HEK293 (cell line): ENCODE measurements around the gene ITGB2.

Experiments
- MYNN ChIP-seq: fragments of 450-650 bp; formaldehyde crosslinking; IDR thresholded peaks from 2 replicates; pipeline ENCODE4 v1.5.1; 2016; ENCODE audit warnings: missing biosample characterization, missing genetic modification characterization, borderline replicate concordance
- REPIN1 ChIP-seq: fragments of 450-650 bp; formaldehyde crosslinking; IDR thresholded peaks from 2 replicates; pipeline ENCODE4 v1.5.1; 2017; ENCODE audit warnings: missing biosample characterization, missing genetic modification characterization, low read depth
- ZBTB49 ChIP-seq: fragments of 450-650 bp; formaldehyde crosslinking; IDR thresholded peaks from 2 replicates; pipeline ENCODE4 v1.5.1; 2016; ENCODE audit warnings: missing biosample characterization, missing genetic modification characterization, low read depth
- ZBTB6 ChIP-seq: fragments of 450-650 bp; formaldehyde crosslinking; IDR thresholded peaks from 2 replicates; pipeline ENCODE4 v1.5.1; 2017; ENCODE audit warnings: missing biosample characterization, missing genetic modification characterization
- ZNF354C ChIP-seq: fragments of 450-650 bp; formaldehyde crosslinking; IDR thresholded peaks from 2 replicates; pipeline ENCODE4 v1.5.1; 2016; ENCODE audit warnings: missing biosample characterization, missing genetic modification characterization, low read depth, borderline replicate concordance
- ZNF629 ChIP-seq: fragments of 450-650 bp; formaldehyde crosslinking; IDR thresholded peaks from 2 replicates; pipeline ENCODE4 v1.5.1; 2017; ENCODE audit warnings: missing biosample characterization, missing genetic modification characterization
- ZNF707 ChIP-seq: fragments of 450-650 bp; formaldehyde crosslinking; IDR thresholded peaks from 2 replicates; pipeline ENCODE4 v1.5.1; 2016; ENCODE audit warnings: missing biosample characterization, missing genetic modification characterization
- ZNF76 ChIP-seq: fragments of 450-650 bp; formaldehyde crosslinking; IDR thresholded peaks from 2 replicates; pipeline ENCODE4; 2016; ENCODE audit warnings: low read depth, missing biosample characterization, missing genetic modification characterization, borderline replicate concordance
- ZNF792 ChIP-seq: fragments of 450-650 bp; formaldehyde crosslinking; IDR thresholded peaks from 2 replicates; pipeline ENCODE4 v1.5.1; 2016; ENCODE audit warnings: missing biosample characterization, missing genetic modification characterization
- TF ChIP-seq, protein P1 (sequence below): fragments of 450-650 bp; formaldehyde crosslinking; IDR thresholded peaks from 2 replicates; pipeline ENCODE4 v1.5.1; 2016; ENCODE audit warnings: missing biosample characterization, missing genetic modification characterization
- TF ChIP-seq, protein P2 (sequence below): fragments of 450-650 bp; formaldehyde crosslinking; IDR thresholded peaks from 2 replicates; pipeline ENCODE4 v1.5.1; 2017; ENCODE audit warnings: missing biosample characterization, mild to moderate bottlenecking, missing genetic modification characterization, moderate library complexity

DNA sequence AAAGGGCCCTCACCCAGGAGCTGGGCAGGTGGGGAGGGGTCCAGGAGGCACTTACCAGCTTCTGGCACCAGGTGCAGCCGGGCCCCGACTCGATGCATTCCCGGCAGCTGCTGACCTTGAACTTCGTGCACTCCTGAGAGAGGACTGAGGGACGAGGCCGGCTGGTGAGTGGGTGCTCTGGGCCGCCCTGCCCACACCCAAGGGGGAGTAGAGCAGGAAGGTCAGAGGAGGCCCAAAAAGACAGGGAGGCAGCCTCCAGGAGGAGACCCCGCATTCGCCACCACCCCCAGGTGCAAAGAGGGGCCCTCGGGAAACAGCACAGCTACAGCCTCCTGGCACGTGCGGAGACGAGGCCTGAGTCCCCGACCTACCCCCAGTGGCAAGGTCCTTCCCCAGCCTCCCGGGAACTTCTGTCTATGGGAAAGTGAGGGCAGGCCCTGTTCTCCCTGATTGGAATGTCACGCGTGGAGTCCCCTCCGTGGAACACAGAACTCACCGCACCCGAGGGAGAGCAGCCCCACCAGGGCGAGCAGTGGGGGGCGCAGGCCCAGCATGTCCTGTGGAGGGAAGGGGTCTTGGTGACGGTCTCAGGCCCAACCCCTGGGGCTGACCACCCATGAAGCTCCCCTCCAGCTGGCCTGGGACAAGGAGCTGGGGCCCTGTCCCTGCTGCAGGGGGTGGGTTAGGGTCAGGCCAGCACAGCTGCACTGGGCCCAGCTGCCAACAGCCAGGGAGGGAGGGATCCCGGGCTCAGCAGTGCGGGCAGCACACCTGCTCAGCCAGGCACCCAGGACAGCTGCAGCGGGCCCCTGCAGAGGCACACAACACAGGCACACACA is 10.3 kb downstream of the ITGB2 start:
- TF ChIP-seq, protein P1, sequence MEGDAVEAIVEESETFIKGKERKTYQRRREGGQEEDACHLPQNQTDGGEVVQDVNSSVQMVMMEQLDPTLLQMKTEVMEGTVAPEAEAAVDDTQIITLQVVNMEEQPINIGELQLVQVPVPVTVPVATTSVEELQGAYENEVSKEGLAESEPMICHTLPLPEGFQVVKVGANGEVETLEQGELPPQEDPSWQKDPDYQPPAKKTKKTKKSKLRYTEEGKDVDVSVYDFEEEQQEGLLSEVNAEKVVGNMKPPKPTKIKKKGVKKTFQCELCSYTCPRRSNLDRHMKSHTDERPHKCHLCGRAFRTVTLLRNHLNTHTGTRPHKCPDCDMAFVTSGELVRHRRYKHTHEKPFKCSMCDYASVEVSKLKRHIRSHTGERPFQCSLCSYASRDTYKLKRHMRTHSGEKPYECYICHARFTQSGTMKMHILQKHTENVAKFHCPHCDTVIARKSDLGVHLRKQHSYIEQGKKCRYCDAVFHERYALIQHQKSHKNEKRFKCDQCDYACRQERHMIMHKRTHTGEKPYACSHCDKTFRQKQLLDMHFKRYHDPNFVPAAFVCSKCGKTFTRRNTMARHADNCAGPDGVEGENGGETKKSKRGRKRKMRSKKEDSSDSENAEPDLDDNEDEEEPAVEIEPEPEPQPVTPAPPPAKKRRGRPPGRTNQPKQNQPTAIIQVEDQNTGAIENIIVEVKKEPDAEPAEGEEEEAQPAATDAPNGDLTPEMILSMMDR (tag by site-specific recombination): no peak
- no peak for TF ChIP-seq ZBTB6 (tag by site-specific recombination)
- no peak for TF ChIP-seq ZBTB49 (tag by site-specific recombination)
- TF ChIP-seq ZNF707 (tag by site-specific recombination): no peak
- no peak for TF ChIP-seq ZNF354C (tag by site-specific recombination)
- TF ChIP-seq ZNF792 (tag by site-specific recombination): no peak
- TF ChIP-seq ZNF76: no peak
- TF ChIP-seq ZNF629 (tag by site-specific recombination): no peak
- no peak for TF ChIP-seq REPIN1 (tag by site-specific recombination)
- TF ChIP-seq MYNN (tag by site-specific recombination): no peak
- TF ChIP-seq, protein P2, sequence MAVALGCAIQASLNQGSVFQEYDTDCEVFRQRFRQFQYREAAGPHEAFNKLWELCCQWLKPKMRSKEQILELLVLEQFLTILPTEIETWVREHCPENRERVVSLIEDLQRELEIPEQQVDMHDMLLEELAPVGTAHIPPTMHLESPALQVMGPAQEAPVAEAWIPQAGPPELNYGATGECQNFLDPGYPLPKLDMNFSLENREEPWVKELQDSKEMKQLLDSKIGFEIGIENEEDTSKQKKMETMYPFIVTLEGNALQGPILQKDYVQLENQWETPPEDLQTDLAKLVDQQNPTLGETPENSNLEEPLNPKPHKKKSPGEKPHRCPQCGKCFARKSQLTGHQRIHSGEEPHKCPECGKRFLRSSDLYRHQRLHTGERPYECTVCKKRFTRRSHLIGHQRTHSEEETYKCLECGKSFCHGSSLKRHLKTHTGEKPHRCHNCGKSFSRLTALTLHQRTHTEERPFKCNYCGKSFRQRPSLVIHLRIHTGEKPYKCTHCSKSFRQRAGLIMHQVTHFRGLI (tag by site-specific recombination): no peak
